NCI-H1694 (cell line): ENCODE results near the gene ERG.

Experiments used
- DNase-seq: peaks from one replicate; lab custom pipeline; 2025; lab: John Stamatoyannopoulos, UW

Gene ERG

DNA sequence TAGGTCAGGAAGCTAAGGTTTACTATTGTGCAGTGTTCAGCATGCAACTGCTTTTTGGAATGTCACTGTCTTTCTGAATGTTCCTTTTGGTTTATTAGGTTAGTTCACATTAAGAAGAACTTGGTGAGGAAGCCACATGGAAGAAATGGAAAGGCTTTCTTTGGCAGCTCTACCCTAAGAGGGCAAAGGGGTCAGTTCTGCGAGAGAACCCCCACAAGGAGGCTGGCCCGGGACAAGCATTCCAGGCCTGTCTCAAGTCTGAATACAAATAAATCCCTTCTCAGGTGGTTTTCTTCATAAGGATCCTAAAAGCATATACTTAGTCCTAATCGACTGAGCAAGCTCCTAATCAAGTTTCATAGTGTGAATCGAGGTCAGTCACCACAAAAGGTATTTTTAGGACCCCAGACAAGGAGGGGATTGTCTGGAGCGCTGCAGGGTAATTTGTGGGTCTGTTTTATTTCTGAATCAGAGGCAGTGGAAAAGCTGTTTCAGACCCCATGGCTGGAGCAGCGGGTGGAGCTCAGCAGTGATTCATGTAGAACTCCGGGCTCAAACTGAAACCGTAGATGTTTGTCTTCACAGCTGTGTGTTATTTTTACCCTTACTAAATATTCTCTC is 63.3 kb downstream of the ERG start:
- DNase-seq, result no peak

DNA sequence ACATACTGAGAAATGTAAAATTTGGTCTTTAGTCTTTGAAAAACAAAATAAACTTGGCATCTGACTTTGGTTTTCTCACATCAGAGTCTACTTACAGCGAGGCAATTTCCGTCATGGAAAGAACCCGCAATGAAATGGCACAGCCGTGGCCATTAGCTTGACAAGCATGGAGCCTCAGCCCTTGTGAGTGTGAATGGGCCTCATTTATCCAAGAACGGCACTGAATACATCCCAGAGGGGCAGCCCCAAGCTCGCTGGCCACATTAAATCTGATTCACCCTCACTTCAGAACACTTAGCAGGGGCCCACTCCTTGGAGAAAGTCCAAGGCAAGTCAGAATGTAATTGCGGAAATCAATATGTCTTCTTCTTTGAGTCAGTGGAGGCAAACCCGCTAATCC is 64.8 kb downstream of the ERG start:
- DNase-seq, result no peak

GRCh38 chr21:38430401-38430984 is 67.8 kb downstream of the ERG start:
- DNase-seq, result no peak

GRCh38 chr21:38429011-38429410 is 69.3 kb downstream of the ERG start:
- DNase-seq, result no peak

DNA sequence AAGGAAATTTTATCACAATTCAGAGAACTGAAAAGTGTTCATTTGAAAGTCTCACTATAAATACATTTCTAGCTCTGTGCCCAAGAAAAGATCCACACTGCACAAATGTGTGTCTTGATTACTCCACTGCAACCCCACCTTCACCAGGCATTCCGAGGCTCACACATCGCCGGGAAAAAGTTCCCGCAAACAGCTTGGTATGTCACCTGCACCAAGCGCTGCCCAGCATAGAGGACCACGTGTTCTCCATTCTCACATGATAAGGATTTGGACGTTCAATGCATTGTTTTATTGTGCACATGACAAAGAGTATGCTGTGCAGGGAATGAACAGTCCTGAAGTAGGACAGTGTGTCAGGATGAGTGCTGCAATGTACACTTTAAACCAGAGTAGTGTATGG is 70.1 kb downstream of the ERG start:
- no peak for DNase-seq

DNA sequence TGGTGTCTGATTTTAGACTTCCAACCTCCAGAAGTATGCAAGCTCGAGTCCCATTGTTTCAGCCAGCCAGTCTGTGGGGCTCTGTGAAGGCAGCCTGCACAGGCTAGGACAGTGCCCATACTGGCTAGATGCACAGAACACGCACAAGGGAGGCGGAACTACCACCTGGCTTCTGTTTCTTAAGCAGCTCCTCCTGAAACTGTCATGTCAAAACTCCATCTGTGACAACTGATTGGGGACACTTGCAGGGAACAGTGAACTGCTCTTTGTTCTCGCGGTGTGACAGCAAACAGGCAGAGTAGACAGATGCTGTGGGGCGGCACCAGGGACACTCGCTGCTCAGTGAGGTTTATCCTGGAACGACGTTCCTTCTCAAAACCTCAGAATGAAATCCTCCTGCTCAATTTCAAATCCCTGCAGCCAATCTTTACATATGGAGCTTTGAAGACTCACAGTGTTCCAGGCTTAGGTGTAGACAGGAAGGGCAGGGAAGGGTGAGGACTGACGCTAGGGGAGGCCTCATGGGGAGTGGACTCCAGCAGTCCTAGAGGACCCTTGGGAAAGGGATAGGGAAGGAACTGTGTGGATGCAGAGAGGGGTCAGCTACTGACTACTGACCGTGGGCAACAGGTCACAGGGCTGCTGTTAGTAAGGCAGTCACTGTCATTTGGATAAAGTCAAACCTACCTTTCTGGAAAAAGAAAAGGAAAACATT is 73.8 kb downstream of the ERG start:
- no peak for DNase-seq

- DNase-seq, result no peak
These were observed 76.2 kb downstream of the ERG start for GRCh38 chr21:38422082-38422481.

- DNase-seq, result no peak
These were observed 78.1 kb downstream of the ERG start for GRCh38 chr21:38420140-38420539.

DNA sequence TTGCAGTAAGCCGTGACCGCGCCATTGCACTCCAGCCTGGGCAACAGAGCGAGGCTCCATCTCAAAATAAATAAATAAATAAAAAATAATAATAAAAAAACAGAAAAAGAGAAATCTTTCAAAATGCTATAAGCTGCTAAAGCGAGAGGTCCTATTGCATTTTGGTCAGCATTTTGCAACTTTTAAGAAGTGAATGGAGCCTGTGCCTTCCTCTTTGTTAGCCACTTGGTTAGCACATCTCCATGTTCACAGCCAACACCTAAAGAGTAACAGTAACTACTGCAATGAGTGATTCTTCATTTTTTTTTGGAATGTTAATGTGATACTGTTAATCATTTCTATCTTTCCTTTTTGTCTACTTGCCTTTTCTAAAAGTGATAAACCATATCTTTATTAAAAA is 80.6 kb downstream of the ERG start:
- no peak for DNase-seq

DNA sequence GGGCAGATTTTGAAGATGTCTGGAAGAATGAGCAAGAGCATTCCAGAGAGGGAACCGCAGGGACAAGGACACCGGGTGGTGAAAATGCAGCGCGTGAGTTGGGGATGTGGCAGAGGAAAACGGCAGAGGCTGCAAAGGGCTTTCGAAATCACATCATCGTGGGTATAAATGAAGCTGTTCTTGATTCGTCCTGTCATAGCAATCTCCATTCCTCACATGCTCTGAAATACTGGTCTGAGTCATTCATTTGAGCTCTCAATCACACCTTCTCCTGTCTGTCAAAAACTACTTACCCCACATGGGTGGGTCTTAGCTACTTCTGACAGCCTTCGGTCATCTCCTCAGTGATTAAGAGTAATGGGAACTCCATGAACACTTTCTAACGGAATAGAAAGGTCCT is 81.5 kb downstream of the ERG start:
- DNase-seq, result no peak

DNA sequence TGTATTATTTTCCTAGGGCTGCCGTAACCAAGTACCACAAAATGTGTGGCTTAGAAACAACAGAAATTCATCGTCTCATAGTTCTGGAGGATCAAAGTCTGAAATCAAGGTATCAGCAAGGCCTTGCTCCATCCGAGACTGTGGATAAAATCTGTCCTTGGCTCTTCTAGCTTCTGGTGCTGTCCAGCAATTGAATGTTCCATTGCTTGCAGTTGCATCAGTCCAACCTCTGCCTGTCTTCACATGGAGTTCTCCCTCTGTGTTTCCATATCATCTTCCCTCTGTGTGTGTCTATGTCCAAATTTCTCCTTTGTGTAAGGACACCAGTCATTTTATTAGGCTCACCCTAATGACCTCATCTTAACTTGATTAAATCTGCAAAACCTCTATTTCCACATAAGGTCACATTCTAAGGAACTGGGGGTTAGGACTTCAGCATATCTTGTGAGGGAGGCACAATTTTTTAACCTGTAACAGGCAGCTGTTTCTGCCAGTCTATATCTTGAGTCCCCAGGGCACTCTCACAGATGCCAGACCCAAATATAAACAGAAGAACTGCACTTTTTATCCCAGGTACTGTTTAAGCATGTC is 84.2 kb downstream of the ERG start:
- DNase-seq, result no peak

DNA sequence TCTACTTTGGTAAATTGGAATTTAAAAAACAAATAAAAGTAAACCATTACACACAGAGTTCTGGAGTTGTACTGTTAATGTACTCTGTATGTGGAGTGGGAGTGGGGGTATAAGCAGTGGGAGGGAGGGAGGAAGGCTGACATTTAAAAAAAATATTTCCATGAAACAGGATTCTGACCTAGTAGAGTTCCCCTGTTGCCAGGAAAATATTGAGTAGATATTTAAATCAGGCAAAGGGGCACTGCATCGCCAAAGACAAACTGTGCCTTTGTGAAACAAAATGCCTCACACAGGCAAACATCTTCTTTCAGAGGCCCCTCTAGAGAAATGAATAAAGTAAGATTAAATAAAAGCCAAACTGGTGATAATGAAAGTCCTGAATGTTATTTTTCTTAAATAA is 87.8 kb downstream of the ERG start:
- DNase-seq, result no peak

DNA sequence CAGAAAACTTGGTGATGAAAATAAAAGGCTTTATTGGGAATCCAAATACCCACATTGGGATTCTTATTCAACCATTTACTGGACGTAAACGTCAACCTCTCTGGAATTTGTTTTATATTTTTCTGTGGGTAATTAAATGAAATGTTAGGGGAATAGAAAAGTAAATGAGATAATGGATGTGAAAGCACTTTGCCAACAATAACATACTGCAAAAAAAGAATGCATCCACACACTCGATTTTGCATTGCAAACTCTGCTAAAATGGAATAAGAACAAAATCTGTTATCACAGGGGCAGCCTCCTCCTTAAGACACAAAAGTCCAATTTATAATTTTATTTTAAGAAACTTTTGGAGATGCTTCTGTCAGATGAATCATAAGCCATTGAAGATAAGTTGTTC is 88.4 kb downstream of the ERG start:
- DNase-seq, result no peak

DNA sequence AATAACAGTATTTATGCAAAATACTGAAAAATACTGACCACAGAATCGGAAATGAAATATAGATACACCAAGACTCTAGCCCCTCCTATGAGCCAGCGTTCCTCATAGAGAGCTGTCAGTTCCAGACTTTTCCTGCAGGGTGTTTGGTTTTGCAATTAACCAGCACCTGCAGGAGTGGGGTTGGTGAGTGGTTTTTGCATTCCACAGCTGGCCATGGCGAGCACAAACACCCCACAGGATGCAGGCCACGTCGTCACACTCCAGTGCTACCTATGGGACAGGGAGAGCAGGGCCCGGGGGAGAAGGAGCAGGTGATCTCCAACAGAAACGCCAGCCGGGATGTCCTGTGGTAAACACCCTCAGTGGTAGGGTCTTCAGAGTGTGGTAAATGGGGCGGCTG is 94.1 kb downstream of the ERG start:
- no peak for DNase-seq

DNA sequence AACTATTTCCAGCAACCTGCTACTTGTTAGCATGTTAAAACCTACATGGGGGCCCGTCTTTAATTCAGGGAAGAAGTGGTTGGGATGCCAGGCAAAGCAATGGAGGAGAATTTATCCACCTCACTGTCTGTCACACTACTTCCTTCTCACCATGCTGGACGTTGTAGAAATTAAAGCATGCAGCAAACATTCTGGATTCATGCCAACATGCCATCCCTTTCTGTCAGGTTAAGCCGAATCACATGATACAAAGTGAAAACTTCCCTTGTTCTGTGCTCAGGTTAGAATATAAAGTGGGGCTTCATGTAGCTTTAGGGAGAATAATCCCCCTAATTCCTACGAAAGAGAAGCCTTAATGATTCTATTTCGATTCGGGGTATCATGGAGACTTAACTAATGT is 95.5 kb downstream of the ERG start:
- no peak for DNase-seq

DNA sequence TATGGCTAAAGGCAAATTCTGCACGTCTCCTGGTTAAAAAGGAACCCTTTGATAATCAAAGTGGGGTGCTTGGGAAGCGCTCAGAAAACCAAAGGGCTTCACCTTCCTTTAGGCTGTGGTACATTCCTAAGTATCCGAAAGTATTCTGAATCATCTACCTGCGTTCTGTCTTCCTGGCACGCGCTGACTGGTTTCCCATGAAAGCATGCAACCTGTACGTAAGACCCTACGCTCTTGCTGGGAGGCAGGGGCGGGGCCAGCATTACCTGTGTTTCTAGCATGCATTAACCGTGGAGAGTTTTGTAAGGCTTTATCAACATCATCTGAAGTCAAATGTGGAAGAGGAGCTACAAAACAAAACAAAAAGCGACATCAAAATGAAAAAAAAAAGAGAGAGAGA is 96.0 kb downstream of the ERG start:
- DNase-seq, result no peak

GRCh38 chr21:38401191-38401926 is 96.9 kb downstream of the ERG start:
- no peak for DNase-seq

DNA sequence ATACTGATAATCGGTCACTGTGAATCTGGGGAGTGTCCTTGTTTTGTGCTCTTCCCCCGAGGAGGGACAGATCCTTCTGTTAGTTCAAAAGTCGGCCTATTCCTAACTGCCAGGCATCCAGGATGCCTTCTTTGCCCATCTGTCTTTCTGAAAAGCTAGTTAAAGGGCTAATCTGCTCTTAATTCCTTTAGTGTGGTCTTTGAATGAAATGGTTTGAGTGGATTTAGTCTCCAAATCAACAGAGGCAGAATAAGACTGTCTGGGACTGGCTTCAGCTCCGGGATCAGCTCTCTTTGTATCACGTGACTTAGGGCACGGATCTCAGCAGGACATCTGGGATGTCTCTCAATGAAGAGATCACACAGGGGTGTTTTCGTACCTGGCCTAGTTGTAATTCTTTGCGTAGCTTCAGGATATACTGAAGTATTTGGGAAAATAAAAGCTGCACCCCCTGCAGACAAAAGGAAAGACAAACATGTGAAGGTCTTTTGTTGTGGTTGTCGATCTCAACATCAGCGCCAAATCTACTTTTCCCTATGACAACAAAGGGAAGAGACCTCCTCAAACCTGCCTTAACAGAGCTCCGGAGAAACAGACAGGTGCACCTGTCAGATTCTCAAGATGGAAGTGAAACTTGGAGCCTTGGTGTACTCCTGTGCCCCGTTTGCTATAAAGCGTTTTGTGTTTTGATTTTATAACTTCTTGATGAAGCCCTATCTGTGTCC is 97.9 kb downstream of the ERG start:
- no peak for DNase-seq

DNA sequence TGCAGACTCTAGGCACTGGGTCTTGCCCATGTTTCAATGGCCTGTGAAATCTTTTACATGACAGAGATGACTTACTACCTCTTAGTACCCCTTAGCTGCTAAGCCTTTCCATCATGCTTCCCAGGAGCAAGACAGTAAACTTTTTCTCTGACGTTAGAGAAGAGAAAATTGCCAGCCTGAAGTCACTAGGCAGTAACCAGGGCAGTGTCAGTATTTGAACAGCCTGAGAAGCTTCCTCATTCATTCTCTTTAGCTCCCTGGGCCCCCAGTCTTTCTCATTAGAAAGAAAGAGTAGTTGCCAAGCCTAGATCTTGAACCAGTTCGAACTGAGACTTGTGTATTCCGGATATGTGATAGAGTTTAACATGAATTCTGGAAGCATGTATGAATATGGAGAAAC is 99.2 kb downstream of the ERG start:
- no peak for DNase-seq

- no peak for DNase-seq
These were observed 102.0 kb downstream of the ERG start for GRCh38 chr21:38396325-38396724.

GRCh38 chr21:38395581-38395980 is 102.7 kb downstream of the ERG start:
- DNase-seq, result no peak

GRCh38 chr21:38392661-38393060 is 105.6 kb downstream of the ERG start:
- DNase-seq, result no peak
